DMS79 treated with DMSO at 0.1 percent for 48 hours (cell line): ENCODE data around the gene SLC9A2.
A peak's percentile ranks its signal among the peaks of the same experiment; 100 is the strongest.

Experiments
- DNase-seq: peaks from one replicate; lab custom pipeline; 2025; lab: John Stamatoyannopoulos, UW

SLC9A2 gene, protein sequence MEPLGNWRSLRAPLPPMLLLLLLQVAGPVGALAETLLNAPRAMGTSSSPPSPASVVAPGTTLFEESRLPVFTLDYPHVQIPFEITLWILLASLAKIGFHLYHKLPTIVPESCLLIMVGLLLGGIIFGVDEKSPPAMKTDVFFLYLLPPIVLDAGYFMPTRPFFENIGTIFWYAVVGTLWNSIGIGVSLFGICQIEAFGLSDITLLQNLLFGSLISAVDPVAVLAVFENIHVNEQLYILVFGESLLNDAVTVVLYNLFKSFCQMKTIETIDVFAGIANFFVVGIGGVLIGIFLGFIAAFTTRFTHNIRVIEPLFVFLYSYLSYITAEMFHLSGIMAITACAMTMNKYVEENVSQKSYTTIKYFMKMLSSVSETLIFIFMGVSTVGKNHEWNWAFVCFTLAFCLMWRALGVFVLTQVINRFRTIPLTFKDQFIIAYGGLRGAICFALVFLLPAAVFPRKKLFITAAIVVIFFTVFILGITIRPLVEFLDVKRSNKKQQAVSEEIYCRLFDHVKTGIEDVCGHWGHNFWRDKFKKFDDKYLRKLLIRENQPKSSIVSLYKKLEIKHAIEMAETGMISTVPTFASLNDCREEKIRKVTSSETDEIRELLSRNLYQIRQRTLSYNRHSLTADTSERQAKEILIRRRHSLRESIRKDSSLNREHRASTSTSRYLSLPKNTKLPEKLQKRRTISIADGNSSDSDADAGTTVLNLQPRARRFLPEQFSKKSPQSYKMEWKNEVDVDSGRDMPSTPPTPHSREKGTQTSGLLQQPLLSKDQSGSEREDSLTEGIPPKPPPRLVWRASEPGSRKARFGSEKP

DNA sequence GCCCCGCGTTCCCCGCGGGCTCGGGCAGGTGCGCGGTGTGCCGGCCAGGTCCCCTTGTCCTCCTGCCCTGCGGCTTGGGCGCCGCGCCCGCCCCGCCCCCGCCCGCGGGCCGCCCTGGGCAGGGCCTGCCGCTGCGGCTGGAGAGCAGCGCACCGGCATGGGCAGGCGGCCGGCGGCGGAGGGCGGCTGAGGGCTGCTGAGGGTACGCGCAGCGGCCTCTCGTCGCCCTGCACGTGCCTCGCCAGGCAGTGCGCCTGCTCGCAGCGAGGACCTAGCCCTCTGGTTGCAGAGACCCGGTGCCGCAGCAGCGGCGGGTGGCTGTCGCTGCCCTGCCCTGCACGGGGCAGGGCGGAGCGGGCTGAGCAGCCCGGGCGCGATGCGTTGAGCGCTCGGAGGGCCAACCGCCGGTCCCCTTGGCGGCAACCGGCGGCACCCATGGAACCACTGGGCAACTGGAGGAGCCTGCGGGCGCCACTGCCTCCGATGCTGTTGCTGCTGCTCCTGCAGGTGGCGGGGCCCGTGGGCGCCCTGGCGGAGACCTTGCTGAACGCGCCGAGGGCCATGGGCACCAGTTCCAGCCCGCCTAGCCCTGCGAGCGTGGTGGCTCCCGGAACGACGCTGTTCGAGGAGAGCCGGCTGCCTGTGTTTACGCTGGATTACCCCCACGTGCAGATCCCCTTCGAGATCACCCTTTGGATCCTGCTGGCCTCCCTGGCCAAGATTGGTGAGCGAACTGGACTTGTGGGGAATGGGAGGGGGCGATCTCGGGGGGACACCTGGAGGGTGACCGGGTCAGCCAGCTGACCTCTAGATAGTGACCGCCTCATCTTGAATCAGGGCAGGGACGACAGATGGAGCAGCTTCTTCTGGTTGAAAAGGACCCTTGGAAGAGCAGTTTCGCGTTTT is at the start of gene SLC9A2:
SLC9A2 (plus strand) TSS at position 140 of the 906 bp plus-strand sequence; CDS start at position 436, 296 bp downstream.
- no peak for DNase-seq

DNA sequence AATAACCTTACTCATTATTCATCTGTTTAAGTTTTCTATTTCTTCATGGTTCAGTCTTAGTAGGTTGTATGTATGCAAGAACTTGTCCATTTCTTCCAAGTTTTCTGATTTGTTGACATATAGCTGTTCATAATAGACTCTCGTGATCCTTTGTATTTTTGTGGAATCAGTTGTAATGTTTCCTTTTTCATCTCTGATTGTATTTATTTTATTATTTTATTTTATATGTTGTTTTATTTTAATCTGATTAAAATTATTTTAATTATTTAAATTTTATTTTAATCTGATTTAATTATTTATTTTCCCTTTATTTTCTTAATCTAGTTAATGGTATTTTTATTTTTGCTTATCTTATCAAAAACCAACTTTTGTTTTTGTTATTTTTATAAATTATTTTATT is 43.5 kb upstream of the SLC9A2 start:
- no peak for DNase-seq

DNA sequence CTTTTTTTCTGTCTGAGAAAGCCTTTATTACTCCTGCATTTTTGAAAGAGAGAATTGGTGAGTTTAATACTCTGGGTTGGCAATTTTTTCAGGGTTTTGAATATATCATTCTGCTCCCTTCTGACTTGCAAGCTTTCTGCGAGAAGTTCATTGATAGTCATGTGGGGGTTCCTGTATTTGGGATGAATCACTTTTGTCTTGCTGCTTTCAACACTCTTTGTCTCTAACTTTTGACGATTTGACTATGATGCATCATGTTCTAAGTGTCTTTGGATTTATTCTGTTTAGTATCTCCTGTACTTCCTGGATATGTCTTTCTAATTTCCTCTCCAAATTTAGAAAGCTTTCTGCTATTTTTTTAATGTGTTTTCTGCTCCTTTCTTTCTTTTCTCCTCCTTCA is 41.0 kb upstream of the SLC9A2 start:
- DNase-seq, result no peak

DNA sequence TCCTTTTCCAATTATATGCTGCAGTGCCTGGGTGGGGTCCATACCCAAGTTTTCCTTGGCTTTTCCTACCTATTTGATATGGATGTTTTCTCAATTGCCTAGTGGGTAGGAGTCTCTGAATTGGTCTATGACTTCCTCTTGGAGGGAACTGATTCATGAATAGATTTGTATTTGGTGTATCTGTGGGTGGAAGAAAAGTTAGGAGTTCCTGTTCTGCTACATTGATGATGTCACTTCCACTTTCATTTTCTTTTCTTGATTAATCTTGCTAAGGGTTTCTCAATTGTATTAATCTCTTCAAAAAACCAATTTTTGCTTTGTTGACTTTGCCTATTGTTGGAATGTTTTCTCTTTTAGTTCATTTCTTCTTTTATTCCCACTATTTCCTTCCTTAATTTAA is 37.4 kb upstream of the SLC9A2 start:
- DNase-seq, result no peak

DNA sequence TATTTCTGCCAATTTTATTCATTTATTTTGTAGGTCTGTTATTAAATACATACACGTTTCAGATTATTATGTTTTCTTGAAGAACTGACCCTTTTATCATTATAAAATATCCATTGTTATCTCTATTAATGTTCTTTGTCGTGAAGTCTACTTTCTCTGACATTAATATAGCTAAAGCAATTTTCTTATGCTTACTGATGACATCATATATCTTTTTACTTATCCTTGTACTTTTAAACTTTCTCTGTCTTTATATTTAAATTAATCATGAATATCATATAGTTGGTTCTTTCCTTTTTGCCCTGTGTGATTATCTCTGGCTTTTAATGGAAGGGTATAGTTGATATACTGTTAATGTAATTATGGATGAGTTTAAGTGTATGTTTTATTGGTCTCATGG is 36.5 kb upstream of the SLC9A2 start:
- no peak for DNase-seq

DNA sequence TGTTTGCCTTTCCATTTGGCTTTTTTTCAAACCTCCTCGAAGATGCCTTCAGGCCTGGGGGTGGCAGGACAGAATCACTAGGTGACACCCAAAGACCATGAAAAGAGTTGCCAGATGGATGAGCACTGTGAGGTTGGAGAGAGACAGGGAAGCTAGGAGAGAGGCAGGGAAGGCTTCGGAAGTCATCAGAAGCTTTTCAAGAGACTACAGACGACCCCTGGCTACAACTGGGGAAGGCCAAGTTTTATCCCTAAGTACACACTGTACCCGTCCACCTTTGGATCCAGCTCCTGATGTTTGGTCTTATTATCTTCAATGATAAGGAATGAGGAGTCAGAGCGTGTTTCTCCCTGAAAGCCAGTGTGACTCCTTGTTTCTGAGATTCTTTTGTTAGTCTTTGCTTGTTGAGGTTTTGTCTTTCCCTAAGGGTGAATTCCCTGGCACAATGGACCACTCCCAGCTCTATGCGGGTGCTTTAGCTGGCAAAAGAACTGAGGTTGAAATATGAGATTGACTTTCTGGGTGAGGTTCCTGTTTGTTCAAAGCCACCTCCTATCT is 33.4 kb upstream of the SLC9A2 start:
- DNase-seq, result no peak

DNA sequence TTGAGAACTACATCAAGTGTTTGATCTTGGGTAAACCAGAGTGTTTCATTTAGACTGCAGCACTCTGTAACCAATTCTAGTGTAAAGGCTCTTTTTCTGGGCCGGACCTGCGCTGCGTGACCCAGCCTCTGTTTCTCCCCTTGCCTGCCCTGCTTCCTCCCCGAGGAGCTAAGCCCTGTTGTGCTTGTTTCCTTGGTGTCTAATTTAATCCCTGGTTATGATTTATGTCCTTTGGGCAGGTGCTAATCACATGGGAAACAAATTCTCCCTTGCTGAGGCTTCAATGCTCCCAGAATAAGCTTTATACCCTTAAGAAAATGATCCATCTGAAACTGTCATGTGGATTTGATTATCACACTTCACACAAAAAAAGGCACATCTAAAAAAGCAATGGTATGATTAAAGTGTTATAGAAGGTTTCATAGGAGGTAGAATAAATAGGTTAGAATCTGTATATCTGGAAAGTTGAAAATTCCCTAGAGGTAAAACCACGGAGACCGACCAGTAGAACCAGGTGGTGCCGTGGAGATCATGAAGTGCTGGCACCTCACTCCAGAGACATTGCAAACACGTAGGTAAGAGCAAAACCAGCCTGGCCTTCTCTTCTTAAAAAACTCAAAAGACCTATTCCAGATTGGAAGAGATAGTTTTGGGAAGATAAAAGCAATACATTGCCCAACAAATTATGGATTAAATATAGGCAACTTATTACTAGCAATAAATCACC is 31.0 kb upstream of the SLC9A2 start:
- DNase-seq, result no peak

DNA sequence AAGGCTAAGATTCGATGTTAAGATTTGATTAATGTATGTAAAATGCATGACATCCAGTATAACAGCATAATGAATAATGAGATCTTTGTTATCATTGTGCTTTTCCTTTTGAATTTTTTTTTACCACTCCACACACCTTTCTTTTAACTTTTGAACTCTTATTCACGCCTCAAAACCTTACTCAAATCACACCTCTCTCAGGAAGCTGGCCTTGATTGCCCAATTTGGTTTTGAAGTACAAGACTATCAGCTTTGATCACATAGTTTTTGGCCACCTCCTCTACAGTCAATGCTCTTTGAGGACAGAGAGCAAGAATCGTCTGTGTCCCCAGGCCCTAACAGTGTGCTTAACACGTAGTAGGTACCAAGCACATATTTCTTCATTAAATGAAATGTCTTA is 29.9 kb upstream of the SLC9A2 start:
- no peak for DNase-seq

DNA sequence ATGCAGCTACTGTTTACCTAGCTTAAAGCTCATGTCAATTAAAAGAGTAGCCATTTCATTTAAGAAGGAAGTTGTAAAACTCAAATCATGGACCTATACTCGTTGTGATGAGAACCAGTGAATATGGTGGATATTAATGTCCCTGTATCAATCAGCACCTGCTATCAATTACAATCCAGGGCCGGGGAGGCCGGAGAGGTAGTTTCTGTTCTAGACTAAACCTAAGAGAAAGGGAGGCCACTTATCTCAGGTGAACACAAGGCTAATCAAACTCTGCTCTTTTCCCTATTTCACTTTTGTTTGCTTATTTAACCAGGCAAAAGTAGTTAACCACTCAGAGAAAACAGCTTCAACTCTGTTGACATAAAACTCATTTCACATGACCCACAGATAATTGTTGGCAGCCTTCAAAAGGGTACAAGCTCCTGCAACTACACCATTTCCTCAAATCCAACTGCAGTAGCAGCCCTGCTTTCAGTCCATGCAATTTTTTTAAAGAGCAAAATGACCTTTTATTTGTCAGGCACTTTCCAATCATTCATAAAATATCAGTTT is 27.8 kb upstream of the SLC9A2 start:
- no peak for DNase-seq

DNA sequence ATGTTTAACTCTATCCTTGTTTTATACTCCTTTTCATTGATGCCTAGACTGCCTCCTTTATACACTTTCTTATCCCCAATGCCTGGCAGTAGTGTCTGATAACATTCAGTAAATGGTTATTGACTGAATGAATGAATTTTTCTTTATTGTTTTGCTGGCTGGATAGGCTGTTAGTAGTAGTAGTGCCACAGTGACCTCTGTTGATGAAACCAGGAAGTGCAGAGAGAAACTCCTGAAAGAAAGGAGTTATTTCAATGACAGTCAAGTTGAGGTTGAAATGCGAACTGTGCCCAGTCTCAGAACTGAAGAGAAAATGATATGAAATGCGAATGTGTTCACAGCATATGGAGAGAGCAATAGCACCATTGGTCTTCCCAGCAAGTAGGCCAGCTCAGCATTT is 26.8 kb upstream of the SLC9A2 start:
- no peak for DNase-seq

DNA sequence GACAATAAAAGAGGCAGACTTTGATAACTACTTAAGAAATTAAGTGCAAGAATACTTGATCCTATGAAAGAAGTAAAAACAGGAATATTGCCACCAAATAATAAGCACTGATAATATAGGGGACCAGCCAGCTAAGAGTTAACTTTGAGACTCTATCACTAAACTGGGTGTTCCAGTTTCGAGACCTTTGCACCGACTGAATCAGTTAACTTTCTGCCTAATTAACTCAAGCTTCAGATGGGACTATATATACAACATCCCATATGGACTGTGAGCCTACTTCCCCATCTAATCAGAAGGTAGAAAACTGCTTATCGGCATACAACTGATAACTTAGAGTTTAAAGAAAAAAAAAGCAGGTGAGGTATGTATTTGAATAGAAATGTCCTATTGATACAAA is 25.8 kb upstream of the SLC9A2 start:
- DNase-seq, result no peak

DNA sequence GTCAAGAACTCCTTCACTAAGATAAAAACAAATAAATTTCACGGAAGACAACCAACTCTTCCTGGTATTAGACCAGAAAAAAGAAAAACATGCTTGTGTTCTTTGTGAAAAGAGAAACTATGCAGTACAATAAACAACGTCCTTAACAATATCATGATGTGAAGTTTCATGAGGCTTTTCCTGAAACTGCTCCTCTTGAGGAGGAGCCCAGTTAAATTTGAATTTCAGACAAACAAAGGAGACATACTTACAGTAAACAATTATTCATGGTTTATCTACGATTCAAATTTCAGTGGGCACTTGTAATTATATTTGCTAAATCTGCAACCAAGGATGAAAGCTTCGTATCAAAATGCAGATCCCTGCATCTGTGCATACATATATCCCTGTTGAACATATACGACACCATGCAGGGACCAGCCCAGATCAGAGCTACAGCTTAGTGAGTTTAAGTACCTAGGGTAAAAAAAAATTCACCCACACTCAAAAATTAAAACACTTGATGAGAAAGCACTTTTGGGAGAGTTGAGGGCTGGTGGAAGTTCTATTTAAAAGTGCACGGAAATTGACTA is 24.8 kb upstream of the SLC9A2 start:
- no peak for DNase-seq

DNA sequence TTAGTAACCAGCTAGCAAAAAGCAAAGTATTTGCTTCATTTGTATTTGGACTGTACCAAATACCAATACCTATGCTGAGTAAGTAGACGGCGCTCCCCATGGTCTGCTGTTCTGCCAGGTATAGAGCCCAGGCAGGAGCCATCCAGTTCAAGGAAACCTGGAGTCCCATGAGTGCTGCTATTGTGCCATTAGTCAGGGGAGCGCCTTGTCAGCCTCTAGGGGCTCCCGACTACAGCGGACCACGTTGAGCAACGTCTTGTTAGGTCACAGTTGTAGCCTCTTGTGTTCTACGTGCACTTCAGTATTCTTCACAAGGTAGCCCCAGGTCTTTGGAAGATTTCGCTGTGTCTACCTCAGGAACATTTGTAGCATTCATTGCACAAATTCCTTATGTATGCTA is 21.6 kb upstream of the SLC9A2 start:
- no peak for DNase-seq

DNA sequence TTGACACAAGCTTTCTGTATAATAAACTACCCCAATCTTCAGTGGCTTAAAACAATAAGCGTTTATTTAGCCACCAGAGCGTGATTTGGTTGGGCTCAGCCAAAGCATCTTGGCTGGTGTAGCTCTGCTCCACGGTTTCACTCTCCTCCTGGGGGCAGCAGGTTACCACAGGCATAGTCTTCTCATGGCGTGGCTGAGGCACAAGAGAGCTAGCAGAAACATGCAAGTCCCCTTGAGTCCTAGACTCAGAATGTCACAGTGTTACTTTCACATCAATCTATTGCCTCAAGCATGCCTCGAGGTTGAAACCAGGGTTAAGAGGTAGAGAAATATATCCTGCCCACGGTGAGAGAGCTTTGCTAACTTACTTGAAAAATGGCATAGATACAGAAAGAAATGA is 19.9 kb upstream of the SLC9A2 start:
- DNase-seq, result no peak

DNA sequence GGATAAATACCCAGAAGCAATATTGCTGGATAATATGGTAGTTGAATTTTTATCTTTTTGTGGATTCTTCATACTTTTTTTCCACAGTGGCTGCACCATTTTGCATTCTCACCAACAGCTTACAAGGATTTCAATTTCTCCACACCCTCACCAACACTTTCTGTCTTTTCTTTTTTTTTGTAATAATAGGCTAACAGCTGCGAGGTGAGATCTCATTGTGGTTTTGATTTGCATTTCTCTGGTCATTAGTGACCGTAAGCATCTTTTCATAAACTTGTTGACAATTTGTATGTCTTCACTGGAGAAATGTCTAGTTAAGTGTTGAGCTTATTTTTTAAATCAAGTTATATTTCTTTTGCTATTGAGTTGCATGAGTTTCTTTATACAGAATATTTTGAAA is 17.6 kb upstream of the SLC9A2 start:
- DNase-seq, result no peak

DNA sequence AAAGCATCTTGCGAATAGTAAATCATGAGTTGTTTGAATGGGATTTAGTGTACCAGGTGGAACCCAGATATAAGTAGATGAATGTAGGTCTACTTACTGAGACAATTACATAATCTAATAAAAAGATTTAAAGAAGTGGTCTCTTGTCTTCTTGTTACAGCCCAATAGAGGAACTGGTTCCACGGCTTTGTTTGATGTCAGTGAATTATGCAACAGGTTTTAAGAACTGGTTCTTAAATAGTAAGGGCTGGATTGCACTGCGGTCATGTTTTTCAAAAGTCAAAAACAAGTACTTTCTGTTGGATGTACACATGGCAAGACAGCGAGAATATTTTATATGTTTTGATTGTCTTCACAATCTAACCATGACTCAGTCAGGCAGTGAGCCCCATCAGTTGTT is 15.4 kb upstream of the SLC9A2 start:
- DNase-seq, result no peak

DNA sequence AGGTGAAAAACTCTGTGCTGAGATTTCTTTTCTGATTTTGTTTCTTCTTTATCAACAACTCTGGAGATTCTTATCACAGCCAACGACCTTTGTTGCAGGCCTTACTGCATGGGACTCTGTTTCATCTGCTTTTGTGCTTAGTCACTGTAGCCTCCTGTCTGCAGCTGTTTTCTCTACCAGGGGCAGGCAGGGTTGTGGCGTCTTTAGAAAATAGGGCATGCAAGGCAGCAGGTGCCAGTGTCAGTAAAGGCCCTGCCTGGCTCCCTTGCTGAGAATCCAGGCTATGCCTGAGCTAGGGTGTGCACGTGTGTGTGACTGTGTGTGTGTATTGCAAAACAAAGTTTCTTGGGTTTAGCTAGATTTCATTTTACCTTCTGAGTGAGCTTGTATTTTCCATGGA is 14.6 kb upstream of the SLC9A2 start:
- no peak for DNase-seq

DNA sequence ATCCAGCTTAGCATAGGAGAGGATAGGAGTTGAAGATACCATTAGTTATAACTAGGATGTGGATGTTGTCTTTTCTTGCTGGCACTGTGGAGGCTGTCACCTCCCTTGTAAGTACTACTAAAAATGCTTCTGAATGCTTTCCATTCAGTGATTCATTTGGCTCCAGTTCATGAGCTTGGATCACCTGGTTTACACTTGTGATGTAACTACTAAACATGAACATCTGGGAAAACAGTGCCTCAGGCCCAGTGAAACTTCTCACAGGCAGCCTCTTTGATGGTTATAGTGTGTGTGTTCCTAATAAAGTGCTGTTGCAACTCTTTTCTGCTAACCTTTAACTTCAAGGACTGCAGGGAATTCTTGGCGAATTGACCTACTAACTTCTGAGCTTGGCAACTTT is 13.0 kb upstream of the SLC9A2 start:
- no peak for DNase-seq

DNA sequence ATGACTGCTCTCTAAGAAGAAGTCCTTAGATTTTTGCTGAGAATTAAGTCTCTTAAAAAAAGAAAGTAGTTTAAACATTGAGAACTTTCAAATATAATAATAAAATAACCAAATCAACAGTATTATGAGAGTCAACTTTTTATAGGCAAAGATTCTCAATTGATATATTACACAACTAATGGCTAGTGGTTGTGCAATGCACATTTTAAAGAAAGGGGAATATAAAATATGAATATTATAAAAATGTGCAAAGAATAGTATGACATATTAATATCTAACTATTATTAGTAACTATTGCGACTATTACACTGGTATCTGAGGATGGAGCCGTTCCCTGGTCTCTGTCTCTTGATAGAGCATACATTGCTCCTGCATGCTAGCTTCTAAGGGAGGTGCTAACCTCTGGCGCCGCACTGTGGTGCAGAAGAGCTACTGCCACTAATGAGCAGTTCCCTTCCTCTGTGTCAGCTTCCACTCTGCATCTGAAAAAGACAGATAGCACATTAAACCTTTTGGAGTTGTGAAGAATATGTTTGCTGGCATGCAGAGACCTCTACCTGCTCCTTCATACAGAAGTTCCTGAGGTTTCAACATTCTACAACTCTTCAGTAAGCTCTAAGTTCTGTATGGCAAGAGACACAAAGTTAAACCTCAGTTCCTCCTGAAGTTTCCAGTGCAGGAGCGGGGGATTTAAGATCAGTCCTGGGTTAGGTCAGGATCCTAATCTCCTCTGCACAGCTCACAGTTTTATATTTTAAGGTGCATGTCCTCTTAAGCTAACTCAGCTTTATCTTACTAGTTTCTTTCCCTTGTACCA is 3.5 kb upstream of the SLC9A2 start:
- DNase-seq, result peak; percentile 14
